ENCODE measurements around the gene FPR2. TPM values are rescaled to one million over a fixed set of nuclear protein-coding genes. Genes with fewer than 3 reads are reported as not detected.

Gene FPR2
- total RNA-seq, 1 experiment from 2014 or later, result not detected

GRCh38 chr19:51794885-51795490 lies 34.0 kb downstream of the FPR2 start, which contains the start of gene FPR3:
TSS of gene FPR3 (plus strand) at chr19:51795157. CDS start at chr19:51823749, 28,592 bp downstream.
- no TSS peak for BruUV-seq (replicated peaks)
- peaks cover 6% of the 10 kb centered on the region for H3K9me3 ChIP-seq
- H3K27me3 Mint-ChIP-seq (ENCODE audit: insufficient read depth, unreplicated experiment), result no peaks in the 10 kb centered on the region
- H3K4me3 Mint-ChIP-seq (ENCODE audit: unreplicated experiment), result no peak within 1 kb of the TSS
- no peak for DNase-seq
- CTCF ChIA-PET, result no interaction called here
- no peaks in the 10 kb centered on the region for H3K4me1 ChIP-seq
- no peak within 1 kb of the TSS for H3K4me3 ChIP-seq (ENCODE audit: low read depth, low read length)
- POLR2A ChIA-PET, result no interaction called here
- TF ChIP-seq, protein P1, sequence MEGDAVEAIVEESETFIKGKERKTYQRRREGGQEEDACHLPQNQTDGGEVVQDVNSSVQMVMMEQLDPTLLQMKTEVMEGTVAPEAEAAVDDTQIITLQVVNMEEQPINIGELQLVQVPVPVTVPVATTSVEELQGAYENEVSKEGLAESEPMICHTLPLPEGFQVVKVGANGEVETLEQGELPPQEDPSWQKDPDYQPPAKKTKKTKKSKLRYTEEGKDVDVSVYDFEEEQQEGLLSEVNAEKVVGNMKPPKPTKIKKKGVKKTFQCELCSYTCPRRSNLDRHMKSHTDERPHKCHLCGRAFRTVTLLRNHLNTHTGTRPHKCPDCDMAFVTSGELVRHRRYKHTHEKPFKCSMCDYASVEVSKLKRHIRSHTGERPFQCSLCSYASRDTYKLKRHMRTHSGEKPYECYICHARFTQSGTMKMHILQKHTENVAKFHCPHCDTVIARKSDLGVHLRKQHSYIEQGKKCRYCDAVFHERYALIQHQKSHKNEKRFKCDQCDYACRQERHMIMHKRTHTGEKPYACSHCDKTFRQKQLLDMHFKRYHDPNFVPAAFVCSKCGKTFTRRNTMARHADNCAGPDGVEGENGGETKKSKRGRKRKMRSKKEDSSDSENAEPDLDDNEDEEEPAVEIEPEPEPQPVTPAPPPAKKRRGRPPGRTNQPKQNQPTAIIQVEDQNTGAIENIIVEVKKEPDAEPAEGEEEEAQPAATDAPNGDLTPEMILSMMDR (IDR thresholded peaks at IDR 0.05; ENCODE audit: insufficient read depth in 1 of 2, low read depth in 1 of 2, low read length in 1 of 2, severe bottlenecking in 1 of 2, unreplicated experiment in 1 of 2), result no peak
- intact Hi-C loops (cut with micrococcal nuclease; ENCODE audit: unreplicated experiment), result no loop called here
- H3K36me3 ChIP-seq (ENCODE audit: control insufficient read depth, insufficient read depth, low read length), result no peaks in the 10 kb centered on the region
- no peaks in the 10 kb centered on the region for H3K4me1 Mint-ChIP-seq (ENCODE audit: low read depth, unreplicated experiment)
- no peak within 1 kb of the TSS for H3K27ac Mint-ChIP-seq (ENCODE audit: unreplicated experiment)
- peaks cover 43% of the 10 kb centered on the region for H3K9me3 Mint-ChIP-seq (ENCODE audit: unreplicated experiment)
- no peaks in the 10 kb centered on the region for H3K36me3 Mint-ChIP-seq (ENCODE audit: insufficient read depth, unreplicated experiment)
- no peaks in the 10 kb centered on the region for H3K27me3 ChIP-seq (replicated peaks; ENCODE audit: control insufficient read depth, insufficient read depth, low read length)

DNA sequence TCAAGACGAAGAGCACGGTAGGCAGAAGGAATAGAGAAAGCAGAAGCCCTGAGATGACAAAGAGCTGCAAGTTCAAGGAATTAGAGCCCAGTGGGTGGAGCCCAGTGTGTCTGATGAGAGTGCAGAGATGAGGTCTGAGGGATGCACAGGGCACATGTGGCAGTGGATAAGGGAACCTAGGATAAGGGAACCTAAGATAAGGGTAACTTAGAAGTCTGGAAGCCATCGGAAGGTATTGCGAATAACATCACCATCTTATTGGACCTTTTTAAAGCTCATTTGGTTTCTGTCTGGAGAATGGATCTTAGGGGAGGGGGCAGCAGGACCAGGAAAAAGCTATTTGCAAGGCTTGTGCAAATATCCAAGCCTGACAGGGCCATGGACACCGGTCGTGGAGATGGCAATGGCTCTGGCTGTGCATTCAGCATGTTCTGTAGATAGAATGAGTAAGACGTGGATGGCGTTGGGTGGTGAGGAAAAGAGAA lies 35.3 kb downstream of the FPR2 start:
- no peaks in the 10 kb centered on the region for H3K4me1 Mint-ChIP-seq (ENCODE audit: low read depth, unreplicated experiment)
- no peaks in the 10 kb centered on the region for H3K36me3 Mint-ChIP-seq (ENCODE audit: insufficient read depth, unreplicated experiment)
- Histone ChIP-seq H3K4me1 (no peaks in the 10 kb centered on the region), H3K27me3 (replicated peaks; ENCODE audit: control insufficient read depth, insufficient read depth, low read length) (no peaks in the 10 kb centered on the region), H3K4me3 (ENCODE audit: low read depth, low read length) (no peak overlapping the region), H3K9me3 (peaks cover 8% of the 10 kb centered on the region), H3K36me3 (ENCODE audit: control insufficient read depth, insufficient read depth, low read length) (no peaks in the 10 kb centered on the region)
- TF ChIP-seq, protein P1 (IDR thresholded peaks at IDR 0.05; ENCODE audit: insufficient read depth in 1 of 2, low read depth in 1 of 2, low read length in 1 of 2, severe bottlenecking in 1 of 2, unreplicated experiment in 1 of 2), result no peak
- H3K9me3 Mint-ChIP-seq (ENCODE audit: unreplicated experiment), result peaks cover 47% of the 10 kb centered on the region
- no peak for DNase-seq
- intact Hi-C loops (cut with micrococcal nuclease; ENCODE audit: unreplicated experiment), result no loop called here
- ChIA-PET POLR2A (no interaction called here), CTCF (no interaction called here)
- H3K27ac Mint-ChIP-seq (ENCODE audit: unreplicated experiment), result no peak overlapping the region
- no TSS peak for BruUV-seq (replicated peaks)
- H3K27me3 Mint-ChIP-seq (ENCODE audit: insufficient read depth, unreplicated experiment), result no peaks in the 10 kb centered on the region
- H3K4me3 Mint-ChIP-seq (ENCODE audit: unreplicated experiment), result no peak overlapping the region

DNA sequence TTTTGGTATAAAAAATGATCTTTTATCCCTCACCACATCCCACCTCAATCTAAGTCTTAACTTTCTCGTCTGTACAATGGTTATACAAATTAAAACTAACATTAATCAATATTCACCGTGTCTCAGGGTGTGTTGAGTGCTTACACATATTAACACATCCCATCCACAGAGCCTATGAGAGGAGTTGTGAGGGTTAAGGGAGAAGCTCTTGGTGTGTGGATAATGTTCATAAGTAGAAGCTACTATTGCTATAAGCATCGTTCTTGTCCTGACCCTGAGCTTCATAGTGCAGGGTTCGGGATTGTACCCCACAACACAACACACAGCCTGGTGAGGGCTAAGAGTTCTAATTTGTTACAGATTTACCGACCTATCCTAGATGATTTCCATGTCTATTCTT lies 36.5 kb downstream of the FPR2 start:
- no TSS peak for BruUV-seq (replicated peaks)
- H3K36me3 ChIP-seq (ENCODE audit: control insufficient read depth, insufficient read depth, low read length), result no peaks in the 10 kb centered on the region
- ChIA-PET POLR2A (no interaction called here), CTCF (no interaction called here)
- no peak for DNase-seq
- H3K9me3 ChIP-seq, result peaks cover 11% of the 10 kb centered on the region
- H3K27me3 Mint-ChIP-seq (ENCODE audit: insufficient read depth, unreplicated experiment), result no peaks in the 10 kb centered on the region
- H3K27me3 ChIP-seq (replicated peaks; ENCODE audit: control insufficient read depth, insufficient read depth, low read length), result no peaks in the 10 kb centered on the region
- H3K4me1 Mint-ChIP-seq (ENCODE audit: low read depth, unreplicated experiment), result no peaks in the 10 kb centered on the region
- H3K4me3 Mint-ChIP-seq (ENCODE audit: unreplicated experiment), result no peak overlapping the region
- H3K36me3 Mint-ChIP-seq (ENCODE audit: insufficient read depth, unreplicated experiment), result no peaks in the 10 kb centered on the region
- H3K4me1 ChIP-seq, result no peaks in the 10 kb centered on the region
- H3K27ac Mint-ChIP-seq (ENCODE audit: unreplicated experiment), result no peak overlapping the region
- no peak overlapping the region for H3K4me3 ChIP-seq (ENCODE audit: low read depth, low read length)
- H3K9me3 Mint-ChIP-seq (ENCODE audit: unreplicated experiment), result peaks cover 38% of the 10 kb centered on the region
- intact Hi-C loops (cut with micrococcal nuclease; ENCODE audit: unreplicated experiment), result no loop called here
- TF ChIP-seq, protein P1 (IDR thresholded peaks at IDR 0.05; ENCODE audit: insufficient read depth in 1 of 2, low read depth in 1 of 2, low read length in 1 of 2, severe bottlenecking in 1 of 2, unreplicated experiment in 1 of 2), result no peak
